ENCODE measurements around the gene FOLR1.
"Not testable (repeated sequence)": the region's sequence is repeated elsewhere in the genome, so short reads cannot be mapped to it uniquely, and the experiment has no call there.

The FOLR1 gene

DNA sequence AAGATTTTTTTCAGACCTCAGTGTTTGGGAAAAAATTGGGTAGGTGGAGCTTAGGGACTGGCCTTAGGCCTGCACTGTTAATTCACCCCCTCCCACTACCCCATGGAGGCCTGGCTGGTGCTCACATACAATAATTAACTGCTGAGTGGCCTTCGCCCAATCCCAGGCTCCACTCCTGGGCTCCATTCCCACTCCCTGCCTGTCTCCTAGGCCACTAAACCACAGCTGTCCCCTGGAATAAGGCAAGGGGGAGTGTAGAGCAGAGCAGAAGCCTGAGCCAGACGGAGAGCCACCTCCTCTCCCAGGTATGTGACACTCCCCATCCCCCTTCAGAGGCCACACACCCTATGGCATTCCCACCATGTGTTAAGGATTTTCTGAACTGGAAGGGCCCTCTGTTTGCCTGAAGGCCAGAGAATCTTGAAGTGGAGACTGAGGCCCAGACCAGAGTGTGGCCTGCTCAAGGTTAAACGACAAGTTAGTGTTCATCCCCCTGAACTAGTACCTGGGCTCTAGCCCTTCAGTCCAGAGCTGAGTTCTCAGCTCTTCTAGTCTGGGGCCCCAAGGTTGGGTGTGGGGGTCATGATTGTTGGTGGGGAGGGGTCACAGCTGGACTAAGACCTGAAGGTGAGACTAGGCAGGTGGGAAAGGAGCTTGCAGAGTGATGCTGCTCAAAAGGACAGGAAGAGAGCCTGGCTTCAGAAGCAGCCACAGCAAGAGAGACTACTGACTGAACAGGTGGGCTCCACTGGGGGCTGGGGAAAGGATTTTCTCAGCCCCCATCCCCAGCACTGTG, 2.3 kb upstream of the FOLR1 start:
- H3K4me3 ChIP-seq (replicated peaks; ENCODE audit: insufficient read depth, low read length) = no peak overlapping the region
- H3K27me3 ChIP-seq (ENCODE audit: insufficient read depth, poor library complexity, severe bottlenecking) = no peaks in the 10 kb centered on the region
- H3K27ac ChIP-seq (replicated peaks) = no peak overlapping the region
- no peak for DNase-seq (ENCODE audit: low read depth in 1 of 2, low spot score in 1 of 2)
- TF ChIP-seq GABPA (IDR thresholded peaks at IDR 0.05; ENCODE audit: low read depth) (no peak), SPI1 (IDR thresholded peaks at IDR 0.05; ENCODE audit: borderline replicate concordance, low read depth) (no peak), POLR2AphosphoS5 (IDR thresholded peaks at IDR 0.05; ENCODE audit: low read depth) (no peak), REST (IDR thresholded peaks at IDR 0.05; ENCODE audit: insufficient replicate concordance, low read depth) (no peak)
- TF ChIP-seq, protein P1, sequence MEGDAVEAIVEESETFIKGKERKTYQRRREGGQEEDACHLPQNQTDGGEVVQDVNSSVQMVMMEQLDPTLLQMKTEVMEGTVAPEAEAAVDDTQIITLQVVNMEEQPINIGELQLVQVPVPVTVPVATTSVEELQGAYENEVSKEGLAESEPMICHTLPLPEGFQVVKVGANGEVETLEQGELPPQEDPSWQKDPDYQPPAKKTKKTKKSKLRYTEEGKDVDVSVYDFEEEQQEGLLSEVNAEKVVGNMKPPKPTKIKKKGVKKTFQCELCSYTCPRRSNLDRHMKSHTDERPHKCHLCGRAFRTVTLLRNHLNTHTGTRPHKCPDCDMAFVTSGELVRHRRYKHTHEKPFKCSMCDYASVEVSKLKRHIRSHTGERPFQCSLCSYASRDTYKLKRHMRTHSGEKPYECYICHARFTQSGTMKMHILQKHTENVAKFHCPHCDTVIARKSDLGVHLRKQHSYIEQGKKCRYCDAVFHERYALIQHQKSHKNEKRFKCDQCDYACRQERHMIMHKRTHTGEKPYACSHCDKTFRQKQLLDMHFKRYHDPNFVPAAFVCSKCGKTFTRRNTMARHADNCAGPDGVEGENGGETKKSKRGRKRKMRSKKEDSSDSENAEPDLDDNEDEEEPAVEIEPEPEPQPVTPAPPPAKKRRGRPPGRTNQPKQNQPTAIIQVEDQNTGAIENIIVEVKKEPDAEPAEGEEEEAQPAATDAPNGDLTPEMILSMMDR (IDR thresholded peaks at IDR 0.05; ENCODE audit: insufficient read depth, low read length) = no peak

DNA sequence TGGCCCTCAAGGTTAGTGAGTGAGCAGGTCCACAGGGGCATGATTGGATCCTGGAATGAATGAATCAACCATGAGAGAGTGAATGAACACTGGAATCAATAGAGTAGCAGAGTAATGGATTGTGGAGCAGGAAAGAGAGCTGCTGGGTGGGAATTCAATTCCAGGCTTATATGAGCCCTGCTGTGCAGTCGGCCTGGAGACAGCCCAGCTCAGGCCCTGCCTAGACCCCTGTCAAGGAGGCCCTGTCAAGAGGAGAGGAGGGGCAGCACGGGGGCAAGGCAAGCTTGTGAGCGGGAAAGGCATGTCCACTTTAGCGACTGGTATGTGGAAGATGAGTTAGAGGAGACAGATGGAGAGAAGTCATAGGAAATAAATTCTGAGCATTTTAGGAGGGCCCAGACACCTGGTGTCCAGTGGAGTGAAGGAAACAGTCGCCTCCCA, 1.3 kb upstream of the FOLR1 start:
- H3K27me3 ChIP-seq (ENCODE audit: insufficient read depth, poor library complexity, severe bottlenecking) = no peaks in the 10 kb centered on the region
- no peak for DNase-seq (ENCODE audit: low read depth in 1 of 2, low spot score in 1 of 2)
- TF ChIP-seq SPI1 (IDR thresholded peaks at IDR 0.05; ENCODE audit: borderline replicate concordance, low read depth) = no peak
- TF ChIP-seq GABPA (IDR thresholded peaks at IDR 0.05; ENCODE audit: low read depth) = no peak
- TF ChIP-seq, protein P1 (IDR thresholded peaks at IDR 0.05; ENCODE audit: insufficient read depth, low read length) = no peak
- no peak for TF ChIP-seq POLR2AphosphoS5 (IDR thresholded peaks at IDR 0.05; ENCODE audit: low read depth)
- no peak for TF ChIP-seq REST (IDR thresholded peaks at IDR 0.05; ENCODE audit: insufficient replicate concordance, low read depth)
- H3K4me3 ChIP-seq (replicated peaks; ENCODE audit: insufficient read depth, low read length) = no peak overlapping the region
- H3K27ac ChIP-seq (replicated peaks) = no peak overlapping the region

DNA sequence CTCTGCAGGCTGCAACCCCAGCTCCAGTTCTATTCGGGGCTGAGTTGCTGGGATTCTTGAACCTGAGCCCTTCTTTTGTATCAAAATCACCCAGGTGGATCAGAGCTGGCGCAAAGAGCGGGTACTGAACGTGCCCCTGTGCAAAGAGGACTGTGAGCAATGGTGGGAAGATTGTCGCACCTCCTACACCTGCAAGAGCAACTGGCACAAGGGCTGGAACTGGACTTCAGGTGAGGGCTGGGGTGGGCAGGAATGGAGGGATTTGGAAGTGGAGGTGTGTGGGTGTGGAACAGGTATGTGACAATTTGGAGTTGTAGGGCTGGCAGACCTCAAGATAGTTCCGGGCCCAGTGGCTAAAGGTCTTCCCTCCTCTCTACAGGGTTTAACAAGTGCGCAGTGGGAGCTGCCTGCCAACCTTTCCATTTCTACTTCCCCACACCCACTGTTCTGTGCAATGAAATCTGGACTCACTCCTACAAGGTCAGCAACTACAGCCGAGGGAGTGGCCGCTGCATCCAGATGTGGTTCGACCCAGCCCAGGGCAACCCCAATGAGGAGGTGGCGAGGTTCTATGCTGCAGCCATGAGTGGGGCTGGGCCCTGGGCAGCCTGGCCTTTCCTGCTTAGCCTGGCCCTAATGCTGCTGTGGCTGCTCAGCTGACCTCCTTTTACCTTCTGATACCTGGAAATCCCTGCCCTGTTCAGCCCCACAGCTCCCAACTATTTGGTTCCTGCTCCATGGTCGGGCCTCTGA, 3.8 kb downstream of the FOLR1 start:
- H3K27ac ChIP-seq (replicated peaks) = no peak overlapping the region
- TF ChIP-seq GABPA (IDR thresholded peaks at IDR 0.05; ENCODE audit: low read depth) = no peak
- H3K27me3 ChIP-seq (ENCODE audit: insufficient read depth, poor library complexity, severe bottlenecking) = no peaks in the 10 kb centered on the region
- DNase-seq (ENCODE audit: low read depth in 1 of 2, low spot score in 1 of 2) = no peak
- H3K4me3 ChIP-seq (replicated peaks; ENCODE audit: insufficient read depth, low read length) = no peak overlapping the region

- H3K4me3 ChIP-seq (replicated peaks; ENCODE audit: insufficient read depth, low read length); DNase-seq (ENCODE audit: low read depth in 1 of 2, low spot score in 1 of 2); H3K27ac ChIP-seq (replicated peaks); H3K27me3 ChIP-seq (ENCODE audit: insufficient read depth, poor library complexity, severe bottlenecking): not testable (repeated sequence)
These were observed 9.5 kb downstream of the FOLR1 start for GRCh38 chr11:72201445-72201844.
